ENCODE data around the gene TEDC1. TPM values are rescaled to one million over a fixed set of nuclear protein-coding genes. Genes with fewer than 3 reads are reported as not detected.

TEDC1 gene
- total RNA-seq, 1 experiment from 2014 or later, result 17.6 TPM

- no peak overlapping the region for H3K27ac Mint-ChIP-seq (ENCODE audit: low read depth, unreplicated experiment)
- POLR2A ChIA-PET, result no interaction called here
- H3K27me3 Mint-ChIP-seq (ENCODE audit: insufficient read depth, unreplicated experiment), result no peaks in the 10 kb centered on the region
- H3K9me3 Mint-ChIP-seq (ENCODE audit: unreplicated experiment), result no peaks in the 10 kb centered on the region
- intact Hi-C loops (cut with micrococcal nuclease), result loop anchor here (1.0 kb wide), 1 partner anchor 42 kb away; no protein-coding TSS in a partner anchor
- BruUV-seq (replicated peaks), result no TSS peak
- CTCF ChIA-PET, result interaction anchor here (0.6 to 1.1 kb wide), 5 partner anchors 17 to 647 kb away, joined by 3 to 7 read pairs (median 3); partner anchors contain the start of gene ZBTB42
- no peak for DNase-seq (ENCODE audit: unreplicated experiment)
- H3K4me1 Mint-ChIP-seq (ENCODE audit: insufficient read depth, unreplicated experiment), result no peaks in the 10 kb centered on the region
- H3K36me3 Mint-ChIP-seq (ENCODE audit: insufficient read depth, unreplicated experiment), result peaks cover 38% of the 10 kb centered on the region
- H3K4me3 Mint-ChIP-seq (ENCODE audit: unreplicated experiment), result no peak overlapping the region
- no peak for TF ChIP-seq CTCF (IDR thresholded peaks at IDR 0.05; ENCODE audit: unreplicated experiment)
Observed at GRCh38 chr14:105447651-105448640, 43.1 kb upstream of the TEDC1 start.

- Mint-ChIP-seq H3K27ac (ENCODE audit: low read depth, unreplicated experiment) (no peak overlapping the region), H3K36me3 (ENCODE audit: insufficient read depth, unreplicated experiment) (peaks cover 39% of the 10 kb centered on the region), H3K27me3 (ENCODE audit: insufficient read depth, unreplicated experiment) (no peaks in the 10 kb centered on the region), H3K9me3 (ENCODE audit: unreplicated experiment) (no peaks in the 10 kb centered on the region), H3K4me1 (ENCODE audit: insufficient read depth, unreplicated experiment) (no peaks in the 10 kb centered on the region), H3K4me3 (ENCODE audit: unreplicated experiment) (no peak overlapping the region)
- no TSS peak for BruUV-seq (replicated peaks)
- CTCF ChIA-PET, result interaction anchor here (0.6 to 1.1 kb wide), 5 partner anchors 18 to 648 kb away, joined by 3 to 7 read pairs (median 3); partner anchors contain the start of gene ZBTB42
- POLR2A ChIA-PET, result no interaction called here
- peak; percentile 78 for TF ChIP-seq CTCF (IDR thresholded peaks at IDR 0.05; ENCODE audit: unreplicated experiment)
- peak; percentile 48 for DNase-seq (ENCODE audit: unreplicated experiment)
- intact Hi-C loops (cut with micrococcal nuclease), result loop anchor here (1.0 kb wide), 1 partner anchor 42 kb away; no protein-coding TSS in a partner anchor
Observed at GRCh38 chr14:105448706-105449111, 42.3 kb upstream of the TEDC1 start.

- Mint-ChIP-seq H3K4me1 (ENCODE audit: insufficient read depth, unreplicated experiment) (no peaks in the 10 kb centered on the region), H3K27ac (ENCODE audit: low read depth, unreplicated experiment) (no peak overlapping the region), H3K4me3 (ENCODE audit: unreplicated experiment) (no peak overlapping the region), H3K27me3 (ENCODE audit: insufficient read depth, unreplicated experiment) (no peaks in the 10 kb centered on the region), H3K36me3 (ENCODE audit: insufficient read depth, unreplicated experiment) (peaks cover 47% of the 10 kb centered on the region), H3K9me3 (ENCODE audit: unreplicated experiment) (no peaks in the 10 kb centered on the region)
- intact Hi-C loops (cut with micrococcal nuclease), result no loop called here
- ChIA-PET POLR2A (no interaction called here), CTCF (no interaction called here)
- BruUV-seq (replicated peaks), result no TSS peak
- no peak for TF ChIP-seq CTCF (IDR thresholded peaks at IDR 0.05; ENCODE audit: unreplicated experiment)
- DNase-seq (ENCODE audit: unreplicated experiment), result no peak
Observed at GRCh38 chr14:105449276-105450122, 41.5 kb upstream of the TEDC1 start.

GRCh38 chr14:105450123-105450505 is 40.9 kb upstream of the TEDC1 start:
- no peaks in the 10 kb centered on the region for H3K4me1 Mint-ChIP-seq (ENCODE audit: insufficient read depth, unreplicated experiment)
- intact Hi-C loops (cut with micrococcal nuclease), result no loop called here
- no peak for DNase-seq (ENCODE audit: unreplicated experiment)
- H3K9me3 Mint-ChIP-seq (ENCODE audit: unreplicated experiment), result no peaks in the 10 kb centered on the region
- no peaks in the 10 kb centered on the region for H3K27me3 Mint-ChIP-seq (ENCODE audit: insufficient read depth, unreplicated experiment)
- no peak overlapping the region for H3K27ac Mint-ChIP-seq (ENCODE audit: low read depth, unreplicated experiment)
- no TSS peak for BruUV-seq (replicated peaks)
- peaks cover 52% of the 10 kb centered on the region for H3K36me3 Mint-ChIP-seq (ENCODE audit: insufficient read depth, unreplicated experiment)
- ChIA-PET CTCF (no interaction called here), POLR2A (no interaction called here)
- TF ChIP-seq CTCF (IDR thresholded peaks at IDR 0.05; ENCODE audit: unreplicated experiment), result no peak
- H3K4me3 Mint-ChIP-seq (ENCODE audit: unreplicated experiment), result no peak overlapping the region
